ENCODE data around the gene RMRP. TPM values are rescaled to one million over a fixed set of nuclear protein-coding genes. Genes with fewer than 3 reads are reported as not detected.

The RMRP gene
- total and polyA plus RNA-seq, 2 of the 4 experiments (the other 2 are of a cell fraction), result 39.7 to 13,690 TPM

- no peak overlapping the region for H4K8ac ChIP-seq (ENCODE audit: low read depth in 2 of 2, low read length in 2 of 2)
- TF ChIP-seq NFE2L2 (IDR thresholded peaks at IDR 0.05; ENCODE audit: low read depth, low read length) (no peak), MXI1 (IDR thresholded peaks at IDR 0.05; ENCODE audit: borderline replicate concordance, low read depth, low read length) (no peak), MAFK (IDR thresholded peaks at IDR 0.05; ENCODE audit: low read depth, low read length) (no peak), FOS (IDR thresholded peaks at IDR 0.05; ENCODE audit: low read depth, low read length) (no peak), CEBPB (IDR thresholded peaks at IDR 0.05; ENCODE audit: low read depth, low read length) (no peak), RFX5 (IDR thresholded peaks at IDR 0.05; ENCODE audit: low read depth, low read length) (no peak), BHLHE40 (IDR thresholded peaks at IDR 0.05; ENCODE audit: low read depth, low read length) (no peak), SMC3 (IDR thresholded peaks at IDR 0.05; ENCODE audit: low read depth, low read length) (no peak), RAD21 (IDR thresholded peaks at IDR 0.05; ENCODE audit: low read length) (no peak), ELK1 (IDR thresholded peaks at IDR 0.05; ENCODE audit: borderline replicate concordance, low read depth, low read length) (no peak), RCOR1 (IDR thresholded peaks at IDR 0.05; ENCODE audit: insufficient replicate concordance, low read length) (no peak)
- TF ChIP-seq, protein P1, sequence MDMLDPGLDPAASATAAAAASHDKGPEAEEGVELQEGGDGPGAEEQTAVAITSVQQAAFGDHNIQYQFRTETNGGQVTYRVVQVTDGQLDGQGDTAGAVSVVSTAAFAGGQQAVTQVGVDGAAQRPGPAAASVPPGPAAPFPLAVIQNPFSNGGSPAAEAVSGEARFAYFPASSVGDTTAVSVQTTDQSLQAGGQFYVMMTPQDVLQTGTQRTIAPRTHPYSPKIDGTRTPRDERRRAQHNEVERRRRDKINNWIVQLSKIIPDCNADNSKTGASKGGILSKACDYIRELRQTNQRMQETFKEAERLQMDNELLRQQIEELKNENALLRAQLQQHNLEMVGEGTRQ (IDR thresholded peaks at IDR 0.05; ENCODE audit: low read depth, low read length), result no peak
- no peak overlapping the region for H2BK120ac ChIP-seq (ENCODE audit: low read depth, low read length)
- no peak overlapping the region for H3K56ac ChIP-seq (ENCODE audit: extremely low read depth, insufficient read depth, low read length)
- no peak overlapping the region for H3K4me2 ChIP-seq (ENCODE audit: low read depth, low read length)
- H3K4me1 ChIP-seq (ENCODE audit: control insufficient read depth, insufficient read depth, low read length), result no peaks in the 10 kb centered on the region
- peaks cover 88% of the 10 kb centered on the region for H3K36me3 ChIP-seq (ENCODE audit: control insufficient read depth, insufficient read depth, low read length)
- no peak overlapping the region for H3K4me3 ChIP-seq (ENCODE audit: insufficient read depth, low read depth, low read length)
- intact Hi-C loops (cut with micrococcal nuclease), result no loop called here
- no peak overlapping the region for H3K18ac ChIP-seq (ENCODE audit: low read depth, low read length)
- ChIA-PET CTCF (no interaction called here), POLR2A (ENCODE audit: unreplicated experiment) (no interaction called here)
- in situ Hi-C loops (cut with MboI; ENCODE audit: low sequenced_read_pairs), result no loop called here
- H3K9me1 ChIP-seq (ENCODE audit: insufficient read depth, low read length), result peaks cover 7% of the 10 kb centered on the region
- H3K14ac ChIP-seq (replicated peaks; ENCODE audit: low read depth, low read length), result no peak overlapping the region
- TSS peak; percentile 66 for BruUV-seq (replicated peaks)
- 96% methylated on average over 16 of the region's 26 CpGs; no CpG with 5 or more reads in 1 of the 2 experiments for WGBS, 2 experiments (ENCODE audit: extremely low coverage in 2 of 2, insufficient read length in 1 of 2)
- no peaks in the 10 kb centered on the region for H3K27me3 ChIP-seq (ENCODE audit: control insufficient read depth, insufficient read depth, low read length)
- H3K23ac ChIP-seq (ENCODE audit: low read depth, low read length), result no peak overlapping the region
- H2BK15ac ChIP-seq (ENCODE audit: low read depth, low read length), result no peak overlapping the region
- ATAC-seq (ENCODE audit: low read depth) (no peak), DNase-seq (no peak)
- no peak overlapping the region for H2BK20ac ChIP-seq (ENCODE audit: low read depth, low read length)
- H2BK5ac ChIP-seq (ENCODE audit: low read depth, low read length, poor library complexity, severe bottlenecking), result no peak overlapping the region
- H4K5ac ChIP-seq (ENCODE audit: low read depth, low read length), result no peak overlapping the region
- dilution Hi-C loops (cut with HindIII; ENCODE audit: low sequenced_read_pairs, unreplicated experiment), result no loop called here
- H3K27ac ChIP-seq (ENCODE audit: insufficient read depth, low read length), result no peak overlapping the region
- H2AK9ac ChIP-seq (replicated peaks; ENCODE audit: low read depth, low read length, poor library complexity), result peak overlapping the region; percentile 50
- no peak overlapping the region for H2AK5ac ChIP-seq (ENCODE audit: low read depth, low read length)
- peaks cover 54 to 74% of the 10 kb centered on the region in 2 experiments for H3K79me1 ChIP-seq (ENCODE audit: low read depth in 1 of 2, low read length in 2 of 2)
- H4K91ac ChIP-seq (ENCODE audit: insufficient read depth, low read depth, low read length), result no peak overlapping the region
- H2AFZ ChIP-seq (replicated peaks; ENCODE audit: low read length, poor library complexity), result no peak overlapping the region
- H3K9me3 ChIP-seq (ENCODE audit: control insufficient read depth, insufficient read depth, low read length), result no peaks in the 10 kb centered on the region
- H4K20me1 ChIP-seq (ENCODE audit: insufficient read depth, low read length), result peaks cover 14% of the 10 kb centered on the region; the same call in 1 of the 2 replicates
- H3K4ac ChIP-seq (ENCODE audit: low read depth, low read length), result no peak overlapping the region
- no peak overlapping the region for H3K9ac ChIP-seq (ENCODE audit: low read depth, low read length)
These were observed 46.3 kb upstream of the RMRP start for GRCh38 chr9:35703906-35704672.
